ENCODE data around the gene MUC5B. TPM values are rescaled to one million over a fixed set of nuclear protein-coding genes. Genes with fewer than 3 reads are reported as not detected.

Gene MUC5B
- total RNA-seq, 1 experiment from 2014 or later, result 1.6 TPM

DNA sequence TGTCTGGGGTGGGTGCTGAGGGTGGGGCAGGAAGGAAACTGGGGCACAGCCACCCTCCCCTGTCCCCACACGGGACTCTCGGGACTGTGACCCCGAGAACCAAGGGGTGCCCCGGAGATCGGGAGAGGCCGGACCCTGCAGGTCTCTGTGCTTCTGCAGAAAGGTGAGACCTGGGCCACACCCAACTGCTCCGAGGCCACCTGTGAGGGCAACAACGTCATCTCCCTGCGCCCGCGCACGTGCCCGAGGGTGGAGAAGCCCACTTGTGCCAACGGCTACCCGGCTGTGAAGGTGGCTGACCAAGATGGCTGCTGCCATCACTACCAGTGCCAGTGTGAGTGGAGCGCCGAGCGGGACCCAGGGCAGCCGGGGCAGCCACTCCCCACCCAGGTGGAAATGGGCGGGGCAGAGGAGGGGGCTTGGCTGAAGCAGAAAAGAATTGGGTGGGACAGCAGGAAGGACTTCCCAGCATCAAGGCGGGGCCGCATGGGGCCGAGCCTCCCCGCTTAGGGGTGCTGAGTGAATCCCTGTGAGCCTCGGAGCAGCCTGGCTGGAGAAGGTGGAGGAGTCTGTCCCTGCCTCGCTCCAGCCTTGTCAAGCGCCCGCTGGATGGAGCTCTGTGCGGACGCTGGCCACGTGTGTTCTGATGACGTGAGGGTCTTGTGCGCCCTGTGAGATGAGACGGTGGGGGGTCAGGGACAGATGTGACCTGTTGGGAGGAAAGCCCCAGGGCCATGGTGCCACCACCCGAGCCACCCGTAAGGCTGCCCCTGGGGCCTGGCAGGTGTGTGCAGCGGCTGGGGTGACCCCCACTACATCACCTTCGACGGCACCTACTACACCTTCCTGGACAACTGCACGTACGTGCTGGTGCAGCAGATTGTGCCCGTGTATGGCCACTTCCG is 29.3 kb upstream of the MUC5B start (continued):
- TF ChIP-seq, protein P1, sequence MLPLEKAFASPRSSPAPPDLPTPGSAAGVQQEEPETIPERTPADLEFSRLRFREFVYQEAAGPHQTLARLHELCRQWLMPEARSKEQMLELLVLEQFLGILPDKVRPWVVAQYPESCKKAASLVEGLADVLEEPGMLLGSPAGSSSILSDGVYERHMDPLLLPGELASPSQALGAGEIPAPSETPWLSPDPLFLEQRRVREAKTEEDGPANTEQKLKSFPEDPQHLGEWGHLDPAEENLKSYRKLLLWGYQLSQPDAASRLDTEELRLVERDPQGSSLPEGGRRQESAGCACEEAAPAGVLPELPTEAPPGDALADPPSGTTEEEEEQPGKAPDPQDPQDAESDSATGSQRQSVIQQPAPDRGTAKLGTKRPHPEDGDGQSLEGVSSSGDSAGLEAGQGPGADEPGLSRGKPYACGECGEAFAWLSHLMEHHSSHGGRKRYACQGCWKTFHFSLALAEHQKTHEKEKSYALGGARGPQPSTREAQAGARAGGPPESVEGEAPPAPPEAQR (CRISPR knock-in tag; IDR thresholded peaks at IDR 0.05), result no peak
- no peak for TF ChIP-seq FOXK1 (CRISPR knock-in tag; IDR thresholded peaks at IDR 0.05)
- TF ChIP-seq ESRRA (CRISPR knock-in tag; IDR thresholded peaks at IDR 0.05; ENCODE audit: borderline replicate concordance), result no peak
- no peak for TF ChIP-seq JUN (CRISPR knock-in tag; IDR thresholded peaks at IDR 0.05)
- TF ChIP-seq, protein P2, sequence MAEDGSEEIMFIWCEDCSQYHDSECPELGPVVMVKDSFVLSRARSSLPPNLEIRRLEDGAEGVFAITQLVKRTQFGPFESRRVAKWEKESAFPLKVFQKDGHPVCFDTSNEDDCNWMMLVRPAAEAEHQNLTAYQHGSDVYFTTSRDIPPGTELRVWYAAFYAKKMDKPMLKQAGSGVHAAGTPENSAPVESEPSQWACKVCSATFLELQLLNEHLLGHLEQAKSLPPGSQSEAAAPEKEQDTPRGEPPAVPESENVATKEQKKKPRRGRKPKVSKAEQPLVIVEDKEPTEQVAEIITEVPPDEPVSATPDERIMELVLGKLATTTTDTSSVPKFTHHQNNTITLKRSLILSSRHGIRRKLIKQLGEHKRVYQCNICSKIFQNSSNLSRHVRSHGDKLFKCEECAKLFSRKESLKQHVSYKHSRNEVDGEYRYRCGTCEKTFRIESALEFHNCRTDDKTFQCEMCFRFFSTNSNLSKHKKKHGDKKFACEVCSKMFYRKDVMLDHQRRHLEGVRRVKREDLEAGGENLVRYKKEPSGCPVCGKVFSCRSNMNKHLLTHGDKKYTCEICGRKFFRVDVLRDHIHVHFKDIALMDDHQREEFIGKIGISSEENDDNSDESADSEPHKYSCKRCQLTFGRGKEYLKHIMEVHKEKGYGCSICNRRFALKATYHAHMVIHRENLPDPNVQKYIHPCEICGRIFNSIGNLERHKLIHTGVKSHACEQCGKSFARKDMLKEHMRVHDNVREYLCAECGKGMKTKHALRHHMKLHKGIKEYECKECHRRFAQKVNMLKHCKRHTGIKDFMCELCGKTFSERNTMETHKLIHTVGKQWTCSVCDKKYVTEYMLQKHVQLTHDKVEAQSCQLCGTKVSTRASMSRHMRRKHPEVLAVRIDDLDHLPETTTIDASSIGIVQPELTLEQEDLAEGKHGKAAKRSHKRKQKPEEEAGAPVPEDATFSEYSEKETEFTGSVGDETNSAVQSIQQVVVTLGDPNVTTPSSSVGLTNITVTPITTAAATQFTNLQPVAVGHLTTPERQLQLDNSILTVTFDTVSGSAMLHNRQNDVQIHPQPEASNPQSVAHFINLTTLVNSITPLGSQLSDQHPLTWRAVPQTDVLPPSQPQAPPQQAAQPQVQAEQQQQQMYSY (CRISPR knock-in tag; IDR thresholded peaks at IDR 0.05), result no peak
- no peak for TF ChIP-seq ATF1 (CRISPR knock-in tag; IDR thresholded peaks at IDR 0.05)
- no peak for TF ChIP-seq NFE2L1 (CRISPR knock-in tag; IDR thresholded peaks at IDR 0.05)

DNA sequence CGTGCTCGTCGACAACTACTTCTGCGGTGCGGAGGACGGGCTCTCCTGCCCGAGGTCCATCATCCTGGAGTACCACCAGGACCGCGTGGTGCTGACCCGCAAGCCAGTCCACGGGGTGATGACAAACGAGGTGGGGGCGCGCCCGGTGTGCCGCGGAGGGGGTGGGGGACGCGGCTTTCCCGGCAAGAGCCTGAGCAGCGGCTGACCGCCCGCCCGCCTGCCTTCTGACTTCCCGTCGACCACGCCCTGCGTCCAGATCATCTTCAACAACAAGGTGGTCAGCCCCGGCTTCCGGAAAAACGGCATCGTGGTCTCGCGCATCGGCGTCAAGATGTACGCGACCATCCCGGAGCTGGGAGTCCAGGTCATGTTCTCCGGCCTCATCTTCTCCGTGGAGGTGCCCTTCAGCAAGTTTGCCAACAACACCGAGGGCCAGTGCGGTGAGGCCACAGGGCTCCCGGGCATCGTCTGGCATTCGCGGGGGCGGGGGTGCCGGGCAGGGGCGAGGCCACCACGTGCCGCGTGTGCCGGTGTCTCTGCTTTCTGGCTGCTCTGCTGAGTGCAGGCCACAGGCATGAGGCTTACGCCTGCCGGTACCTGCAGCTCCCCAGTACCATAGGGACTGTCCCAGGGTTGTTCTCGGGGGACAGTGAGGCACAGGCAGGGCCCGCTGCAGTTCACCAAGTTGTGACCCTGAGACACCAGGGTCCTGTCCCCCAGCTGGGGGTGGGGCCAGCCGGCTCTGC is 28.5 kb upstream of the MUC5B start:
- TF ChIP-seq, protein P3, sequence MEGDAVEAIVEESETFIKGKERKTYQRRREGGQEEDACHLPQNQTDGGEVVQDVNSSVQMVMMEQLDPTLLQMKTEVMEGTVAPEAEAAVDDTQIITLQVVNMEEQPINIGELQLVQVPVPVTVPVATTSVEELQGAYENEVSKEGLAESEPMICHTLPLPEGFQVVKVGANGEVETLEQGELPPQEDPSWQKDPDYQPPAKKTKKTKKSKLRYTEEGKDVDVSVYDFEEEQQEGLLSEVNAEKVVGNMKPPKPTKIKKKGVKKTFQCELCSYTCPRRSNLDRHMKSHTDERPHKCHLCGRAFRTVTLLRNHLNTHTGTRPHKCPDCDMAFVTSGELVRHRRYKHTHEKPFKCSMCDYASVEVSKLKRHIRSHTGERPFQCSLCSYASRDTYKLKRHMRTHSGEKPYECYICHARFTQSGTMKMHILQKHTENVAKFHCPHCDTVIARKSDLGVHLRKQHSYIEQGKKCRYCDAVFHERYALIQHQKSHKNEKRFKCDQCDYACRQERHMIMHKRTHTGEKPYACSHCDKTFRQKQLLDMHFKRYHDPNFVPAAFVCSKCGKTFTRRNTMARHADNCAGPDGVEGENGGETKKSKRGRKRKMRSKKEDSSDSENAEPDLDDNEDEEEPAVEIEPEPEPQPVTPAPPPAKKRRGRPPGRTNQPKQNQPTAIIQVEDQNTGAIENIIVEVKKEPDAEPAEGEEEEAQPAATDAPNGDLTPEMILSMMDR (IDR thresholded peaks at IDR 0.05), result no peak
- TF ChIP-seq NFE2L1 (CRISPR knock-in tag; IDR thresholded peaks at IDR 0.05), result no peak
- TF ChIP-seq TEAD1 (CRISPR knock-in tag; IDR thresholded peaks at IDR 0.05), result no peak
- TF ChIP-seq, protein P4, sequence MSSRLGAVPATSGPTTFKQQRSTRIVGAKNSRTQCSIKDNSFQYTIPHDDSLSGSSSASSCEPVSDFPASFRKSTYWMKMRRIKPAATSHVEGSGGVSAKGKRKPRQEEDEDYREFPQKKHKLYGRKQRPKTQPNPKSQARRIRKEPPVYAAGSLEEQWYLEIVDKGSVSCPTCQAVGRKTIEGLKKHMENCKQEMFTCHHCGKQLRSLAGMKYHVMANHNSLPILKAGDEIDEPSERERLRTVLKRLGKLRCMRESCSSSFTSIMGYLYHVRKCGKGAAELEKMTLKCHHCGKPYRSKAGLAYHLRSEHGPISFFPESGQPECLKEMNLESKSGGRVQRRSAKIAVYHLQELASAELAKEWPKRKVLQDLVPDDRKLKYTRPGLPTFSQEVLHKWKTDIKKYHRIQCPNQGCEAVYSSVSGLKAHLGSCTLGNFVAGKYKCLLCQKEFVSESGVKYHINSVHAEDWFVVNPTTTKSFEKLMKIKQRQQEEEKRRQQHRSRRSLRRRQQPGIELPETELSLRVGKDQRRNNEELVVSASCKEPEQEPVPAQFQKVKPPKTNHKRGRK (CRISPR knock-in tag; IDR thresholded peaks at IDR 0.05; ENCODE audit: borderline replicate concordance), result no peak
- TF ChIP-seq, protein P5, sequence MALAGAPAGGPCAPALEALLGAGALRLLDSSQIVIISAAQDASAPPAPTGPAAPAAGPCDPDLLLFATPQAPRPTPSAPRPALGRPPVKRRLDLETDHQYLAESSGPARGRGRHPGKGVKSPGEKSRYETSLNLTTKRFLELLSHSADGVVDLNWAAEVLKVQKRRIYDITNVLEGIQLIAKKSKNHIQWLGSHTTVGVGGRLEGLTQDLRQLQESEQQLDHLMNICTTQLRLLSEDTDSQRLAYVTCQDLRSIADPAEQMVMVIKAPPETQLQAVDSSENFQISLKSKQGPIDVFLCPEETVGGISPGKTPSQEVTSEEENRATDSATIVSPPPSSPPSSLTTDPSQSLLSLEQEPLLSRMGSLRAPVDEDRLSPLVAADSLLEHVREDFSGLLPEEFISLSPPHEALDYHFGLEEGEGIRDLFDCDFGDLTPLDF (CRISPR knock-in tag; IDR thresholded peaks at IDR 0.05), result no peak
- no peak for TF ChIP-seq ZNF121 (CRISPR knock-in tag; IDR thresholded peaks at IDR 0.05)
- TF ChIP-seq SMAD3 (CRISPR knock-in tag; IDR thresholded peaks at IDR 0.05; ENCODE audit: borderline replicate concordance), result no peak
- H3K4me1 Mint-ChIP-seq, result no peaks in the 10 kb centered on the region
- H3K27me3 Mint-ChIP-seq (ENCODE audit: low read depth), result peaks cover 4% of the 10 kb centered on the region
- ATAC-seq (no peak), DNase-seq (ENCODE audit: low spot score) (peak; percentile 3)
- no peak overlapping the region for H3K27ac Mint-ChIP-seq
- ChIA-PET CTCF (no interaction called here), POLR2A (no interaction called here)
- H3K4me3 Mint-ChIP-seq, result no peak overlapping the region
- H3K9me3 Mint-ChIP-seq, result peaks cover 5% of the 10 kb centered on the region
- no peaks in the 10 kb centered on the region for H3K36me3 Mint-ChIP-seq

Measured in WTC11 (cell line).